HG03571 (cell line): ENCODE data around the gene CYSLTR1.
A peak's percentile ranks its signal among the peaks of the same experiment; 100 is the strongest.
"Not testable (repeated sequence)": the region's sequence is repeated elsewhere in the genome, so short reads cannot be mapped to it uniquely, and the experiment has no call there.

Experiments used
- ATAC-seq: cut with Tn5 transposase; IDR thresholded peaks from one replicate; pipeline ENCODE4 v1.9.1; 2021; ENCODE audit not compliant: unreplicated experiment

CYSLTR1 gene

GRCh38 chrX:78327370-78328086 lies at the start of gene CYSLTR1:
Gene CYSLTR1, minus strand, starts transcription at chrX:78327611. Its CDS starts 53,865 bp downstream, at chrX:78273746.
- peak; percentile 45 for ATAC-seq

GRCh38 chrX:78377186-78377585 lies 49.8 kb upstream of the CYSLTR1 start:
- ATAC-seq, result no peak

GRCh38 chrX:78375894-78376293 lies 48.5 kb upstream of the CYSLTR1 start:
- ATAC-seq, result no peak

GRCh38 chrX:78366576-78366975 lies 39.2 kb upstream of the CYSLTR1 start:
- ATAC-seq, result no peak

- ATAC-seq, result no peak
Observed at GRCh38 chrX:78357342-78358055, 30.1 kb upstream of the CYSLTR1 start.

- peak; percentile 45 for ATAC-seq
Observed at GRCh38 chrX:78333521-78333920, 6.1 kb upstream of the CYSLTR1 start.

GRCh38 chrX:78331708-78332107 lies 4.3 kb upstream of the CYSLTR1 start:
- ATAC-seq, result no peak

GRCh38 chrX:78330540-78330939 lies 3.1 kb upstream of the CYSLTR1 start:
- ATAC-seq, result peak; percentile 44

GRCh38 chrX:78330068-78330467 lies 2.7 kb upstream of the CYSLTR1 start:
- ATAC-seq, result no peak

GRCh38 chrX:78329486-78329885 lies 2.1 kb upstream of the CYSLTR1 start:
- ATAC-seq, result no peak

- ATAC-seq, result no peak
Observed at GRCh38 chrX:78326401-78326800, 1.0 kb downstream of the CYSLTR1 start.

GRCh38 chrX:78322863-78323262 lies 4.5 kb downstream of the CYSLTR1 start:
- no peak for ATAC-seq

GRCh38 chrX:78321809-78322208 lies 5.6 kb downstream of the CYSLTR1 start:
- ATAC-seq, result peak; percentile 80

- ATAC-seq, result no peak
Observed at GRCh38 chrX:78316265-78316664, 11.1 kb downstream of the CYSLTR1 start.

GRCh38 chrX:78315745-78316144 lies 11.7 kb downstream of the CYSLTR1 start:
- ATAC-seq, result no peak

- ATAC-seq, result no peak
Observed at GRCh38 chrX:78314561-78314960, 12.8 kb downstream of the CYSLTR1 start.

GRCh38 chrX:78313526-78313925 lies 13.9 kb downstream of the CYSLTR1 start:
- ATAC-seq, result no peak

GRCh38 chrX:78307665-78308064 lies 19.7 kb downstream of the CYSLTR1 start:
- ATAC-seq, result no peak

- ATAC-seq, result no peak
Observed at GRCh38 chrX:78303086-78303485, 24.3 kb downstream of the CYSLTR1 start.

- not testable (repeated sequence) for ATAC-seq
Observed at GRCh38 chrX:78300933-78301332, 26.5 kb downstream of the CYSLTR1 start.

GRCh38 chrX:78283511-78283910 lies 43.9 kb downstream of the CYSLTR1 start:
- no peak for ATAC-seq

GRCh38 chrX:78237127-78237526 lies 90.3 kb downstream of the CYSLTR1 start:
- ATAC-seq, result no peak
